WERI-Rb-1 (cell line): Measurements from ENCODE around the gene PARD3B.

Source experiments
- DNase-seq: peaks from one replicate; pipeline ENCODE4 v3.0.0-alpha.2; 2020
- H3K27ac ChIP-seq: fragments of 250-450 bp; sonication (Bioruptor Pico); 2 replicates; pipeline ENCODE4 v1.5.1; 2020; ENCODE audit warnings: mild to moderate bottlenecking, moderate library complexity
- H3K27me3 ChIP-seq: fragments of 250-450 bp; sonication (Bioruptor Pico); 2 replicates; pipeline ENCODE4 v1.5.1; 2021; ENCODE audit warnings: mild to moderate bottlenecking, low read depth, moderate library complexity; ENCODE audit not compliant: insufficient read depth, severe bottlenecking
- H3K36me3 ChIP-seq: fragments of 250-450 bp; sonication (Bioruptor Pico); 2 replicates; pipeline ENCODE4 v1.5.1; 2020; ENCODE audit warnings: mild to moderate bottlenecking, moderate library complexity
- H3K4me3 ChIP-seq: 2 replicates; pipeline ENCODE4 v1.5.1; 2011; ENCODE audit warnings: low read depth, mild to moderate bottlenecking, control low read depth, low read length
- H3K9me3 ChIP-seq: fragments of 250-450 bp; sonication (Bioruptor Pico); 2 replicates; pipeline ENCODE4 v1.5.1; 2021; ENCODE audit warnings: mild to moderate bottlenecking, moderate library complexity; ENCODE audit not compliant: severe bottlenecking
- TF ChIP-seq, protein P1 (sequence below): IDR thresholded peaks from 2 replicates; pipeline ENCODE4 v1.5.1; 2011; ENCODE audit warnings: low read depth, mild to moderate bottlenecking, control low read depth, inconsistent platforms, low read length

Gene PARD3B

DNA sequence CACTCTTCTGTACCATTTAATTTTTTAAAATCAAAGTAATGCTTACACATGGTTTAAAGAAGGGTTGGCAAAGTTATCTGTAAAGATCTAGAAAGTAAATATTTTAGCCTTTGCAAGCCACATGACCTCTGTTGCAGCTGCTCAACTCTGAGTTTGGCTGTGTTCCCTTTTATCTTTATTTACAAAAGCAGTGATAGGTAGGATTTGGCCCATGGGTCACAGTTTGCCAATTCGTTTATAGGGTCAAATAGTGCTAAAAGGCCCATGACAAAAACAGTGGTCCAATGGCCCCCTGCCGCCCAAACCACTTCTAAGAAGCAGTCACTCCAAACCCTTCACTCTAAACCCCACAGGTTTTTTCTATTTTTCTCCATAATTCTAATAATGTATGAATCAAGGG, 124.8 kb downstream of the PARD3B start:
- no peak for DNase-seq
- TF ChIP-seq, protein P1, sequence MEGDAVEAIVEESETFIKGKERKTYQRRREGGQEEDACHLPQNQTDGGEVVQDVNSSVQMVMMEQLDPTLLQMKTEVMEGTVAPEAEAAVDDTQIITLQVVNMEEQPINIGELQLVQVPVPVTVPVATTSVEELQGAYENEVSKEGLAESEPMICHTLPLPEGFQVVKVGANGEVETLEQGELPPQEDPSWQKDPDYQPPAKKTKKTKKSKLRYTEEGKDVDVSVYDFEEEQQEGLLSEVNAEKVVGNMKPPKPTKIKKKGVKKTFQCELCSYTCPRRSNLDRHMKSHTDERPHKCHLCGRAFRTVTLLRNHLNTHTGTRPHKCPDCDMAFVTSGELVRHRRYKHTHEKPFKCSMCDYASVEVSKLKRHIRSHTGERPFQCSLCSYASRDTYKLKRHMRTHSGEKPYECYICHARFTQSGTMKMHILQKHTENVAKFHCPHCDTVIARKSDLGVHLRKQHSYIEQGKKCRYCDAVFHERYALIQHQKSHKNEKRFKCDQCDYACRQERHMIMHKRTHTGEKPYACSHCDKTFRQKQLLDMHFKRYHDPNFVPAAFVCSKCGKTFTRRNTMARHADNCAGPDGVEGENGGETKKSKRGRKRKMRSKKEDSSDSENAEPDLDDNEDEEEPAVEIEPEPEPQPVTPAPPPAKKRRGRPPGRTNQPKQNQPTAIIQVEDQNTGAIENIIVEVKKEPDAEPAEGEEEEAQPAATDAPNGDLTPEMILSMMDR = no peak
- no peaks in the 10 kb centered on the region for H3K36me3 ChIP-seq

DNA sequence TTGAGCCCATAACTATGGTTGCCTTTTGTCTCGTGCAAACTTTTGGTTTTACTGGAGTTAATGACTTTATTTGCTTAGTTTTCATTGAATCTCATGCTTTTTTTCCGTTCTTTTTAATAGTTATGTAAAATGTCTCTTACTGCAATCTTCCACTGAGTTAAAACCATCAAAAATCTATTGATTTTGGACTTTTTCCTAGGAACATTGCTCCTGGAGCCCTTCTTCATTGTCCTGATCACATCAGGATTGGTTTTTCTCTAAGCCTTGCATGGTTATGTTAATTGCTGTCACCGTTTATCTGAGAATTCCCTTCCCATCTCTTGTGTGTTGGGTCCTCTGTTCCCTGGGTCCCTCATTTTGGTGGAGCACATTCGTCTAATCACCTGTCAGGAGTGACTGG, 125.5 kb downstream of the PARD3B start:
- TF ChIP-seq, protein P1 = no peak
- Histone ChIP-seq H3K4me3 (no peak overlapping the region), H3K36me3 (no peaks in the 10 kb centered on the region)

More for the DNA sequence above, 124.8 kb downstream of the PARD3B start:
- no peaks in the 10 kb centered on the region for H3K27me3 ChIP-seq
- H3K9me3 ChIP-seq = no peaks in the 10 kb centered on the region
- H3K4me3 ChIP-seq = no peak overlapping the region
- H3K27ac ChIP-seq = no peak overlapping the region

DNA sequence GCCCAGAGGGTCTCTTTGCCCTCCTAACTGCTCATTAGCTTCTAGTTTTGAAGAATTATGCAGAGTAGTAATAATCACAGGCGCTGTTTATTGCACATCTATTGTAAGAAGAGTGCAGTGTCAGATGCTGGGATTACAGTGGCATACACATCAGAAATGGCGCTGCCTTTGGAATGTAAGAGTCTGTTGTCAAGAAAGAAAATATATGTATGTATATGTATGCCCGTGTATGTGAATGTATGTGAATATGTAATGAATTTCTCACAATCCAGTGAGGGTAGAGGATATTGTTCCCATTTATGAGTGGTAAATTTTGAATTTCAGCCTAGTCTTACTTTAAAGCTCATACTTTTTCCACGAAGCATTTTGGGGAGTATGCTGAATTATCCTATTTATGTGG, 127.5 kb downstream of the PARD3B start:
- TF ChIP-seq, protein P1 = no peak
- H3K9me3 ChIP-seq = no peaks in the 10 kb centered on the region
- DNase-seq = no peak
- no peaks in the 10 kb centered on the region for H3K27me3 ChIP-seq
- no peak overlapping the region for H3K4me3 ChIP-seq
- no peak overlapping the region for H3K27ac ChIP-seq
- H3K36me3 ChIP-seq = no peaks in the 10 kb centered on the region

More for the DNA sequence above, 125.5 kb downstream of the PARD3B start:
- Histone ChIP-seq H3K9me3 (no peaks in the 10 kb centered on the region), H3K27me3 (no peaks in the 10 kb centered on the region), H3K27ac (no peak overlapping the region)
- no peak for DNase-seq

DNA sequence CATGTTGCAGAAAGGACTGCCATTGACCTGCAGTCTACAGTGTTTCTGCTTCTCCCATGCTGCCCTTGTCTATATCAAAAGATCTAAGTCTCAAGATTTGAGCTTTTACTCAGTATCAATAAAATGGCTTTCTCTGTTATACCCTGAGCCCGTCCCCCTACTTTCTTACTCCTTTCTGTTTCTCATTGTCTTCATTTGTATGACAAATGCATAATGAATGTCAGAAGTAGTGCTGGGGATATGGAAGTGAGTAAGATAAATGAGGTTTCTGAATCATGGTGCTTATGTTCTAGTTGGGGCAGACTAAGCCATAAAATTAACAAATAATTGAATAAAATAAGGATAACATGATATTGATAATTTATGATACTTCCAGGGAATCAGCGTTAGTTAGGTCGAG, 128.6 kb downstream of the PARD3B start:
- Histone ChIP-seq H3K4me3 (no peak overlapping the region), H3K36me3 (no peaks in the 10 kb centered on the region), H3K27me3 (no peaks in the 10 kb centered on the region), H3K27ac (no peak overlapping the region), H3K9me3 (no peaks in the 10 kb centered on the region)
- no peak for DNase-seq
- TF ChIP-seq, protein P1 = no peak

DNA sequence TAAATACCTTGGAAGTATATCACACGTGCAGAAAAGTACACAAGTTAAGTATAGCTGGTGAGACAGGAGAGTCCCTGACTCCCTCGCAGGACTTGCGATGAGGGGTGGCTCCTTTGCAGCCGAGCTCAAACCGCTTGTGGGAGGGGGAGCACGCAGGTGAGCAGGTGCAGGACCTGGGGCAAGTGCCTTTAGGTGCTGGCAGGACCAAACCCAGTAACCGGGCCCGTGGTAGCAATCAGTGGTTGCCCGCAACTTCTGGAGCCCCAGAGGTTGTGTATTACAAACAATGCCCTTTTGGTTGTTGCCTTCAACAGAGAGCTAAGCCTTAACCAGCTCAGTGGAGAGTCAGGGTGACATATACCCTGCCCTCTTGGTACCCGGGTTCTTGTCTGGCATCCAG, 132.8 kb downstream of the PARD3B start:
- Histone ChIP-seq H3K27ac (no peak overlapping the region), H3K4me3 (no peak overlapping the region), H3K36me3 (no peaks in the 10 kb centered on the region), H3K27me3 (no peaks in the 10 kb centered on the region), H3K9me3 (no peaks in the 10 kb centered on the region)
- TF ChIP-seq, protein P1 = no peak
- no peak for DNase-seq

DNA sequence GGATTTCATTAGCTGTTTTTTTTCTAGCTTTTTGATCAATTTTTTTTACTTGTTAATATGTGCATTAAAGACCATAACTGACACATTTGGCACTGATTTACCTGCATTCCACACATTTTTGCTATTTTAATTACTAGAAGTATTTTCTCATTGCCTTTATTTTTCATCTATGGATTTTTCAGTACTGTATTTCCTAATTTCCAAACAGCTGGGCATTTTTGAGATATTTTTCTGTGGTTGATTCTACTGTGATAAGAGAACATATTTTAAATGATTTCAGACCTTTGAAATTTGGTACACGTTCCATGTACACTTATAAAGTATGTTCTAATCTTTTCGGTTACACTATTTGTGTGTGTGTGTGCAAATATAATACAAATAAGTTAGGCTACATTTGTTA, 135.3 kb downstream of the PARD3B start:
- TF ChIP-seq, protein P1 = no peak
- no peaks in the 10 kb centered on the region for H3K36me3 ChIP-seq
- H3K4me3 ChIP-seq = no peak overlapping the region
- H3K9me3 ChIP-seq = no peaks in the 10 kb centered on the region
- no peak overlapping the region for H3K27ac ChIP-seq
- DNase-seq = no peak
- H3K27me3 ChIP-seq = no peaks in the 10 kb centered on the region
